GM21619 (cell line): ENCODE results near the gene NDRG4.

ENCODE experiments used
- ATAC-seq: cut with Tn5 transposase; IDR thresholded peaks from one replicate; pipeline ENCODE4 v1.9.1; 2021; ENCODE audit not compliant: unreplicated experiment

The NDRG4 gene

DNA sequence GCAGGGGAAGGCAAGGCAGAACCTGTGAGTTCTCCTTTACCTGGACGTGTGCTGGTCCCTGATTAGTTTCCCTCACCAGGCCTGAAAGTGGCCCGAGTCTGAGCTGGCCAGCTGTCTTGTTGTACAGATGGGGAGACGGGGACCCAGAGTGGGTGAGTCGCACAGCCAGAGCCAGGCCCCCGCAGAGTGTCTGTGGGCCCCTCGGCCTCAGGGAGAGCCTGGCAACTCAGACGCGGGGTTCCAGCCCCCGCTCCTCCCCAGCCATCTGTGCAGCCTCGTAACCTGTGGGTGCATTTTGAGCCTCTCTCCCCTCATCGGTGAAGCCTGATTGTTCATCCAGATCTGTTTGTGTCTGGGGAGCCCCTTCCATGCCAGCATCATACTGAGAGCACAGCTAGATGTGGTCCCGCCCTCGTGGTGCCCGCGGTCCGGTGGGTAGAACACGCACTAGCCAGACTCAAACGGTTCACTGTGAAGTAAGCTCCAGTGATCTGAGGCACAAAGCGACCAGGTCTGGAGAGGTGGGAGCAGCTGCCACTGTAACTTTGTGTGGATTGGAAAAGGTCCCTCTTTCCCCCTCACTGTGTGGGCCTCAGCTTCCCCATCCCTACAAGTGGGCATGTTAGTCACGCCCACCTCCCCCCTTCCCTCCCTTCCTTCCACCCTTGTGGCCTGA lies 6.0 kb upstream of the NDRG4 start:
- ATAC-seq = no peak

DNA sequence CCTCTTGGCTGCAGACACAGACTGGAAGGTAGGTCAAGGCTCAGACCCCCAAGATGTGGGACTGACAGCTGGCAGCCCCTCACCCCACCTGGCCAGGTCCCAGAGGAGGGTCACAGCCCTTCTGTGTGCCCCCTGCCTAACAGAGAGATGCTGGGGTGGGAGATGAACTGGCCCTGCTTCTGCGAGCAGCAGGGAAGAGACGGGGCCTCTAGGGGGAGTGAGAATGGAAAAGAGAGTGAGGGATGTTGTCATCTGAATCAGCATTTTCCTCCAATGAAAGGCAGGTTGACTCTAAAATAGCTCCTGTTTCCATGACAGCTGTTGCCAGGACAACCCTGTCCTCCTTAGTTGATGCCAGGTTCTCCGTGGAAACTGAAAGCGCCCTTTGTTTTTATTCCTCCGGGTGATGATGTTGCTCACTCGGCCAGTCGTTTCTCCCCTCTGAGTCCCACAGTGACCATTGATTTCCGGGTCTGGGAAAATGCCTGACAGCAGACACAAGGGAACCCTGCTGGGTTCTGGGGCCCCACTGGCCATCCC lies 4.9 kb upstream of the NDRG4 start:
- peak; percentile 66 for ATAC-seq

DNA sequence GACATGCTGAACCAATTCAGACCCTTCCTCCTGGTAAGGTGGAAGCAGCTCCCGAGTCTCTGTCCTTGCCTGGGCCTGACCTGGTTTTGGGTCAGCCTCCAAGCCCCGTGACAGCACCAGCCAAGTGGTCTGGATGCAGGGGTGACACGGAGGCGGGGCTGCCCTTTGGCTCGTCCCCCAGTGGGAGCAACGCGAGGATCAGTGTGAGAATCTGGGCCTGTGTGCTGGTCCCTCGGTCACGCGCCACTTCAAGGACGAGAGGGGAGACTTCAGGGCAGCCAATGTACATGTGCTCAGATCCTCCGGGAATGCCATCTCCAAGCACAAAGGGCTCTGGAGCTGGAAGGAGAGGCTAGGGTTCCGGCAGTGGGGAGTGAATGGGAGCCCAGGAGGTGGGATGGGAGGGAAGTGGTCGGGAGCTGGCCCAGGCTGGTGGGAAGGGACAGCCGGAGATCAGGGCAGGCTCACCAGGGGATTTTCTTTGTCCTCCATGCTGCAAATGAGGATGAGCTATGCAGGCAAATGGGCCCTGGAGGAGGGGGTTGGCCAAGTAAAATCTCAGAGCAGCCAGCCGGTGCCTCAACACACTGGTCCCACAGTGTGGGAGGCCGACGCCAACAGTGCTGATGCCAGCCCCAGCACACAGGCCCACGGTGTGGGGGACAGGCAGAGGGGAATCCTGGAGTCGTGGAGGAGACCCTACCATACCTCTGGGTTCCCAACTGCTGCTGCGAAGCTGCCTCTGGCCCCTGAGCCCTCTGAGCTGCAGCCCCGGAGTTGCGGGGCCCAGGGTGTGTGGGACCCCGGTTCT lies 4.2 kb upstream of the NDRG4 start:
- ATAC-seq = no peak

DNA sequence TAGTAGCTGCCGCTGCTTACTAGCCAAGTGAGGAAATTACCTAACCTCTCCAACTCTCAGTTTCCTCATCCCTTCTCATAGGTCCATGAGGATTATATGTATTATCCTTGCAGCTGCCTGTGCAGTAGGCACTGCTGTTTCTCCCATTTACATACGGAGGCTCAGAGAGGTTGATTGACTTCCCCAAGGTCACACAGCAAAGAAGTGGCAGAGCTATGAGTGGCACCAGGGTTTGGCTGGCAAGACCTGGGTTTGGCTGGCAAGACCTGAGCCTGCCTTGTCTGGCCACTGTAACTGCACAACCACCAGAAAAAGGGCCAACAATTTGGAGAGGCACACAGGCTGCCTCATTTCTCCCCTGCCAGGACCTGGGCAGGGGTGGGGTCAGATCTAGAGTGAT lies 2.5 kb upstream of the NDRG4 start:
- no peak for ATAC-seq

DNA sequence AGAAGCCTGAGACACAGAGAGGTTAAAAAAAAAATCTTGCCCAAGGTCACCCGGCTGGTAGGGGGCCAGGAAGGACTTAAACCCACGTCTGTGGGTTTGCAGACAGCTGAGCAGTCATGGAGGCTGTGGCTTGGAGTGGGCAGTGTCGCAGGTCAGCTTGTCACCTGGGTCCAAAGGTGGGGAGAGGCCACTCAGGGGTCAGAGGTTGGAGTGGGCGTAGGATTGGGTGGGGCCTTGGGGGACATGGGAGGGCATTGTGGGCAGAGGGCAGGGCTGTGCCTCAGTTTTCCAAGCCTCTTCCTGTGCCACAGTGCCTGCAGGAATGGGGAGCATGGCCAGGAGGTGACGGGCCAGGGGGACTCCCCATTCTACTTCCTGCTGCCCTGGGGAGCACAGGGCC lies 2.0 kb upstream of the NDRG4 start:
- ATAC-seq = no peak

DNA sequence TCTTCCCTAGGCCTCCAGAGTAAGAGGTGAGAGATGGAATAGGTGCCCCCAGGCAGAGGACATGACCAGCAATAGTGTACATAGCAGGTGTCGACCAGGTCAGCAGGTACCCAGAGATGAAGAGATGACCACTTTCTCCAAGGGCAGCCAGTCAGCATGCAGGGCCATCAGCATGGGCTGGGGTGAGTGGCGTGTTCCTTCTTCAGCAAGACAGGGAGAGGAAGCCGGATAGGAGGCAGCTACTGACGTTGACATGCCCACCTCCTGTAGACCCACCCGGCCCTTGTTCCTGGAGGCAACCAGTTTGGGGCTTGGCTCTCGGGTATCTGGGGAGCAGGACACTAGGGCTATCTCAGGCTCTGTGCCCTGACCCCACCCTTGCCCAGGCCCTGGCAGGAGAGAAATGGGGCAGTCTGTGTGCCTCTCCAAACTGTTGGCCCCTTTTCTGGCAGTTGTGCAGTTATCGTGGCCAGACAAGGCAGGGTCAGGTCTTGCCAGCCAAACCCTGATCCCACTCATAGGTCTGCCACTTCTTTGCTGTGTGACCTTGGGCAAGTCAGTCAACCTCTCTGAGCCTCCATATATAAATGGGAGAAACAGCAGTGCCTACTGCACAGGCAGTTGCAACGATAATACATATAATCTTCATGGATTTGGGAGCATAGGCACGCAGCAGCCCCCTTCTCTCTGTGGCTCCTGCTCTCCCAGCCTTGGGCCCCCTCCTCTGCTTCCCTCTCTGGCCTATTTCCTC lies 1.4 kb upstream of the NDRG4 start:
- no peak for ATAC-seq

DNA sequence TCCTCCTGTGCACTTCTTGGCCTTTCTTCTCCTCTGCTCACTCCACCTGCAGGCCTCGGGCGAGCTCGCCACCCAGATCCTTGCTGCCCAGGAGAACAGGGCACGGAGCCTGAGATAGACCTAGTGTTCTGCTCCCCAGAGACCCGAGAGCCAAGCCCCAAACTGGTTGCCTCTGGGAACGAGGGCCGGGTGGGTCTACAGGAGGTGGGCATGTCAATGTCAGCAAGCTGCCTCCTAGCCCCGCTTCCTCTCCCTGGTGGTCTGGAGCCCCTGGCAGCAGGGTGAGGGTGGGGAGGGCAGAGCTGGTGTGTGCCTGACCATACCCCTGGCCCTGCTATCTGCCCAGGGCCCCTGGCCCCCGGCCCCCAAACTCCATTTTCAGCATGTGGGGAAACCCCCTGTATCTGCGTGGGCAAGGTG lies 841 bp upstream of the NDRG4 start:
- ATAC-seq = no peak

DNA sequence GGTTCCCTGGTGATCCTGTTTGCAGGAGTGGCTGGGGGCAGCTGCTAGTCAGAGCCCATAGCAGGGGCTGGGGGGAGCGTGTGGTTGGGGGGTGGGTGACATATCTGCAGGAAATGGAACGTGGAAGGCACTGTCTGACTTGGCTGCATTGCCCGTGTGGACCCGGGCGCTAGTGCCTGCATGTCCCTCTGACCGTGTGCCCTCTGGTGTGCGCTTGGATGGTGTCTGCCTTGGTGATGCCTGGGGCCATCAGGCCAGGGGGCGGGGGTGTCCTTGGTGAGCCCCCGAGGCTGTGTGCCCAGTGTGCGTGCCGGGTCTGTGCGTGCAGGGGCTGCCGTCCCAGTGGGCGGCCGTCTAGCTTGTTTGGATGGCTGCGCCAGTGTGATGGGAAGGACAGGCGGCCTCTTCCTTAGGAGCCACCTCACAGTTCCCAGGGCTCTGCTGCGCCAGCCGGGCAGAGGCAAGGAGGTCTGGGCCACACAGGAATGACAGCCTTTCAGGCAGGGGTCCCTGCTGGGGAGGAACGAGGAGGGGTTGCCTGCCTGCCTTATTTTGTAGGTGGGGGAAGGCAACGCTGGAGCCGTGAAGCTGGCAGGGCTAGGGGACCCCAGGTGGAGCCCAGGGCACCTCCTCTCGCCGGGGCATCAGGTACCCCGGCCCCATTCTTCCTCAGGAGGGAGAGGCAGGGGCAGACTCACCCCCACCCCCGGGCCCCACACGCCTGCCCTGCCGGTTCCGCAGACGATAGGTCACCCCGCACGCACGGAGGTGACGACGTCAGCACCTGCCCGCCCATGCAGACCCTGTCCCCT lies 693 bp downstream of the NDRG4 start:
- ATAC-seq = no peak

DNA sequence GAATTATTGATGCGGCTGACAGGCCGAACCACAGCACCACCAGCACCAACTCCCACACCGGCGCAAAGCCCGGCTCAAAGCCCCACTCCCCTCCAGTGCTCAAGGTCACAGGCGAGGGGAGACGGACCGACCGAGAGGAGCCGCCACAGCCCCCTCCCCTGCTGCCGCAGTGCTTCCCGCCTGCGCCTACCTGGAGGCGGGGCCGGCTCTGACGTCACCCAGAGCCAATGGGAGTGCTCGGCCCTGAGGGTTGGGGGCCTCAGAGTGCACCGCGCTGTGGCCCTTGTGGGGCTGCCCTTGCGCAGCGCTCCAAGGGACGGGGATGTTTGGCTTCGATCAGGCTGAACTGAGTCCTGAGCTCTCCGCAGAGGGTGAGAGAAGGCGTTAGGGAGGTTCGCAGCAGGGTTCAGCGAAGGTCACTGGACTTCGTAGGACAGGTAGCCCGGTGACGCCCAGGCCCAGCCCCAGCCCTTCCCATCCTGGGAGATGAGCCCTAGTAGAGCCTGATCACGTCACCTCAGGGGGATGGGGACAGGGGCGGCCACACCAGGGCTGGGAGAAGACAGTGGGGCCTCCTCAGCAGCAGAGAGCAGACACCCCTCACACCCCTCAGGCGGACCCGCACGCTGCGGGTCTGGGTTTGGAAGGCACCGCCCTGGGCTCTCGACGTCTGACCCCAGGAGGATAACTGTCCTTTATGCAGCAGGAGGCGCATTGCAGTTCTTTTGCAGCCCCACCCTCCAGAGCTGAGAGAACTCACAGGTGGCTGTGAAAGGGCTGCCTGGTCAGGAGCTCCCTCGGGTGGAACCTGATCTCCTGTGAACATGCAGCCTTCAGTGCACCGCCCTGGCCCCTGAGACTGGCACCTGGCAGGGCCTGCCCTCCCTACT lies 1.5 kb downstream of the NDRG4 start:
- ATAC-seq = no peak

DNA sequence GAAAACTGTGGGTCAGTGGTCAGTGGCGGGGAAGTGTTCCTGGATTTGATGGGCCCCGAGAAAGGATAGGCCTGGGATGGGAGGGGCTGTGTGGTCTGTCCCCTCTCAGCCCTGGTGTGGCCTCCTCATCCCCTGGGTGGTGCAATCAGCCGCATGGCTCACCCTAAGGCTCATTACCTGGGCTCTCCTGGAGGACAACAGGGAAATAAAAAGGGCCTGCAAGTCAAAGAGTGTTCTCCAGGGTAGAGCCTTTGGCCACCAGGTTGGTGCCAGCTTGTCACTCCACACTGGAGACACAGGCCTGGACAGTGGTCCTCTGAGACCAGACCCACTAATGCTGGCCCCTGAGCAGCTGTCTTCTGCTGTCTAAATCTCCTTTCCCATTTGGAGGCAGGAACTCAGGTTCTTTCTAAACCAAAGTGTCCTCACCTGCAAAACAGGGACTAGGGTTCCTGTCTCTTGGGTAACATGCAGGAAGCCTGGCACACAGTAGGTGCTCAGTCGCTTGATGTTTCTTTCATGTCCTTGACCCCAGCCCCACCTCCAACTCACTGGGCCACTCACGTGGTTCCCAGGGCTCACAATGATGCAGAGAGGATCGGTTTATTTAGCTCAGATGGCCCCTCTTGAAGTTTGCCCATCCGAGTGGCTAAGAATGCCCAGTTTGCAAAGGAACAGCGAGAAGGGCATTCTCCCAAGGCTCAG lies 2.4 kb downstream of the NDRG4 start:
- no peak for ATAC-seq

DNA sequence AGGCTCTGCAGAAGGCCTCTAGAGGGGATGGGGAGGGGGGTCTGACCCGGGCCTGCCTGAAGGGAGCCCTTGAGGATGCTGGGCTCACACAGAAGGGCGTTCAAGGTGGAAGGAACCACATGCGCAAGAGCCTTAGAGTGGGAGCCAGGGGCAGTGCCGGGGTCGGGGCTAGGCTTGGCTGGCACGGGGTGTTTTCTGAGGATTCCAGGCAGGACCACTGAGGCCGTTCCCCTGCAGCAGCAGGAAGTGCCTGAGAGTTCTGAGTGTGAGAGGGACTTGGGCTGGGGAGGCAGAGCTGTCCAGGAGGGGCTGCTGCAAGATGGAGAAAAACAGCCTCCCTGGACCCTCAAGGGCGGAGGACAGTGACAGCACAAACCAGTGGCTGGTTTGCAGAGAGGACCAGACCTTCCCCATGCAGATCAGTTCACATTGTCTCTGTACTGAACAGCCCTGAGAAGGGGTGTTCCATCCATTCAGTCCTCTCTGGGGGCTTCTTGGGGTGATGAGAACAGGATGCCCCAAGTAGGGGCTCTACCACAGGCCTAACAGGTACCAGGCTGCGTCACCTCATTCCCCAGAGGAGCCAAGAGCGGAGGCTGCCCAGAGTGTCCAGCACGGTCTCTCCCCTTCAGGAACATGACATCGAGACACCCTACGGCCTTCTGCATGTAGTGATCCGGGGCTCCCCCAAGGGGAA lies 3.4 kb downstream of the NDRG4 start:
- no peak for ATAC-seq

DNA sequence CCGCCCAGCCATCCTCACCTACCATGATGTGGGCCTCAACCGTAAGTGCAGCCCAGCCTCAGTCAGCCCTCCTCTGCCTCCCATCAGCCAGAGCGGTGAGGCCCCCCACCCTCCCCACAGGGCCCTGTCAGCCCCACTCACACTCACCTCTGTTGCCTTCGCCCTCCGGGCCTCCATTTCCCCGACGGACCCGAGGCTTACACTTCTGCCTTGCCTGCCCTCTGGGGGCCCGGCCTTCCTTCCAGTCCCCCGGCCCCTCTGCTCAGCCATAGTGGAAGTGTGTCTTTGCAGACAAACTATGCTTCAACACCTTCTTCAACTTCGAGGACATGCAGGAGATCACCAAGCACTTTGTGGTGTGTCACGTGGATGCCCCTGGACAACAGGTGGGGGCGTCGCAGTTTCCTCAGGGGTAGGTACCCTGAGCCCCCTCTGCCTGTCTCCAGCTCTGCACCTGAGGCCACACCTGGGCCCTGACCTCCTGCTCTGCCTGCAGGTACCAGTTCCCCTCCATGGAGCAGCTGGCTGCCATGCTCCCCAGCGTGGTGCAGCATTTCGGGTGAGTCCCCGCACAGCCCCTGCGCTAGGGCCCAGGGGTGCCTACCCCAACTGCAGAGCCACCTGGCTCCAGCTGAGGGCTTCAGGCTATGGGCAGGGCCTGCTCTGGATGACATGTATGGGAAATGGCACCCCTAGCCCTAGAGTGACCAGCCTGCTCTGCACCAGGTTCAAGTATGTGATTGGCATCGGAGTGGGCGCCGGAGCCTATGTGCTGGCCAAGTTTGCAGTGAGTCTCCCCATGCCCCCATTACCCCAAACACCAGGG lies 4.1 kb downstream of the NDRG4 start:
- no peak for ATAC-seq

DNA sequence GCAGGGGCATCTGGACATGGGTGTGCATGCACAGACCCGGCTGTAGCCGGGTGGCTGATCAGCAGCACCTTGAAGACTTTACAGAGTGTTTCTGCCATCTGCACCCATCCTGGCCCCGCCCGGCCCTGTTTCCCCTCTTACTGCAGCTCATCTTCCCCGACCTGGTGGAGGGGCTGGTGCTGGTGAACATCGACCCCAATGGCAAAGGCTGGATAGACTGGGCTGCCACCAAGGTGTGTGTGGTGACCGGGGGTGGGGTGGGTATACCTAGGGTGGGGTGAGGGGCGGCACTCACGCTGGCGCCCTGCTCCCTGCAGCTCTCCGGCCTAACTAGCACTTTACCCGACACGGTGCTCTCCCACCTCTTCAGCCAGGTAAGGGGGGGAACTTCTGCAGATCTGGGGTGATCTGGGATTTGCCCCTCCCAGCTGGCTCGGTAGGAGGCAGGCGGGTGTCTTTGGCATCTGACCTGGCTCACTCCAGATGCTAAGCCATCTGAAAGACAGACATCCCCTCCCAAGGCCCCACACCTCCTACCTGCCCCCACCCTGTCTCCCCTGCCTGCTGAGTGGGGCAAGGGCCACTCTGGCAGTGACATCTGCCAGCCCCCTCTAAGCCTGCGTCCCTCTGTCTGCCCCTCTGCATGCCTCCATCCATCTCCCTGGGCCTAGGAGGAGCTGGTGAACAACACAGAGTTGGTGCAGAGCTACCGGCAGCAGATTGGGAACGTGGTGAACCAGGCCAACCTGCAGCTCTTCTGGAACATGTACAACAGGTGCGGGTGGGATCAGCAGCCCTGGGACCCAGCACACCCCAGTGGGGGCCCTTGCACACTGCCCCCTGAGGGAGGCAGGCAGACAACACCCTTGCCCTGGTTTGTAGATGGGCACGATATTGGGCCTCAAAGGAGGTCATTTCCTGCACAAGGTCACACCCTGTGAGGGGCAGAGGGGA lies 6.6 kb downstream of the NDRG4 start:
- ATAC-seq = no peak

DNA sequence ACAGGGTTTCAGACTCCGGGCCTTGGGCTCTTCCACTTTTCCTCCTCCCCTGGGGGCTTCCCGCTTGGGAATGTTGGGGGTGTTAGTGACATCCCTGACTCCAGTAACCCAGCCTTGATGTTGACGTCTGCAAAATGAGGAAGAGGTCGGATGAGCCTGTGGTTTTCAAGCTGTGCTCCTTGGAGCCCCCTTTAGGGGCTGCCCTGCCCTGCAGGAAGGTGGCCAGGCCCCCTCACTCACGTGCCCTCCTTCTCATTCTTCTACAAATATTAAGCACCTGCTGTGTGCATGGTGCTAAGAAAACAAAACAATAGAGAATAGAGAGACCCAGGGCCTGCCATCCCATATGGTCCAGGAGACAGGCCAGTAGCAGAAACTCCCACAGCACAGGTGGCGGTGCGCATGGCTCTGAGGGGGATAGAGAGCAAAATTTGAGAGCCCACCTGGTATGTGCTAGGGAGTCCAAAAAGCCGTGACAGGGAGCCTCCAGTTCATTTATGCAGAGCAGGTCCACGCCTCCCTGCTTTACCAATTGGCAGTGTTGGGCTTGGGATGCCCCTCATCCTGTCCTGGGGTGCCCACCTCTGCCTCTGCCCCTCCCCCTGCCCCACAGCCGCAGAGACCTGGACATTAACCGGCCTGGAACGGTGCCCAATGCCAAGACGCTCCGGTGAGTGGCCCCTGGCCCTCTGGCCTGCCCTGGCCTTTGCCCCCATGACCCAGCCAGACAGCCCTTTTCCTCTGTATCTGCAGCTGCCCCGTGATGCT lies 7.4 kb downstream of the NDRG4 start:
- no peak for ATAC-seq

DNA sequence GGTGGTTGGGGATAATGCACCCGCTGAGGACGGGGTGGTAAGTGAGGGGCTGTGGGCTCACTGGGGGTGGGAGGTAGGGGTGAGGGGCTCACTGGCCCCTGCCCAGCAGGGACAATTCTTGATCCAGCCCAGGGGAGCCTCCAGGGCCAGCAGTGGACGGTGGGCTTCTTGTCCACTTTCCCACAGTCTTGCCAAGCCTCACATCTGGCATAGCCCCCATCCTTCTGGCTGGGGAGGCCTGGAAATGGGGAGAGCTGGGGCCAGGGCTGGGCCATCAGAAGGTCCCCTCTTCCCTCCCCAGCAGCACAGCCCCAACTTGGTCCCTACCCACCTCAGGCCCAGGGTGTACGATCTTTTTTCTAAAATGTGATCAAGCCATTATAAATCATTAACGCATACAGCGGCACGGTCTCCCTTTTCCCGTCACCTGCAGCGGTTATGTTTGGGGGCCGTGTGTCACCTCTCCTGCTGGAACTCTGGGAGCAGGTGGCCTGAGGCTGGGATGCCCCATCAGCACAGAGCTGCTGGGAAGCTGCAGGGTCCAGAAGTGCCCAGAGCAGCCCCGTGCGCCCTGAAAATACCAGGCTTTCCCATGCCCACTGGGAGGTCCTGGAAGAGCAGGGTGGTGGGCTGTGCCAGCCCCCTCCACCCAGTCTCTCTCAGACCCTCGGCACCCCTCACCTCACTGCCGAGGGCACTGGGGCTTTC lies 8.2 kb downstream of the NDRG4 start:
- no peak for ATAC-seq
